ENCODE results near the gene SLC25A21.
"Not testable (repeated sequence)": the region's sequence is repeated elsewhere in the genome, so short reads cannot be mapped to it uniquely, and the experiment has no call there.

The SLC25A21 gene

DNA sequence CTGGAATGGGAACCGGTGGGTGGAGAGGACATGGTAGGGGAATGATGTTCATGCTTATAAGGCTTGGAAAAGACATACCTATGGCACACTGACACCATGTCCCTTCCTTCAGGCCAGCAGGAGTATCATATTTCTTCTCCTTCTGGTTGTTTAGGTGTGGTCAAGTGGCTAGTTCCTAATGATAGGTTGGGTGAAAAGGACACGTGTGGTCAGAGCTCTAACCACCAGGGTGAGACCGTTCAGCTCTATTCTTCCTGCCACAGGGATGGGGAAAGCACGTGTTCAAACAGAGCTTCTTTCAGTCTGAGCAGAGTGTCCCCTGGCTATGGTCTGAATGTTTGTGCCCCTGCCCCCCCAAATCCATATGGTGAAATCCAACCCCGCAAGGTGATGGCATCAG, 301.6 kb downstream of the SLC25A21 start:
- DNase-seq (ENCODE audit: low read depth, low spot score) = no peak

DNA sequence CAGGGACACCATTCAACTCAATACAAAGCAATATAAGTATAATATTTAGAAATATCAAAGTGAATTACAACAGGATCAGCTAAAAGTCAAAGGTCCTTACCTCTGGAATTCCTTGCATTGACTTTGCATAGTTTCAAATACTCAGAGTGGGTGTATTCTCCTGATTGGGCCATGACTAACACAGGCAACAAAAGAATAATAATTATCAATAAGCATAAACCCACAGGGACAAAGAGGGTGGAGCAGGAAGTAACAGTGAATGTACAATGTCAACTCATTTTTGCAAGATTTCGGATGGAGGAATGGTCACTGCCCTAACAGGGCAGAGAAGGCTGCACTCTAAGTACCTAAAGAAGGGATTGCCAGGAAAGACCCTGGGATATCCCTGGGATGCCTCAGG, 303.3 kb downstream of the SLC25A21 start:
- DNase-seq (ENCODE audit: low read depth, low spot score) = no peak

DNA sequence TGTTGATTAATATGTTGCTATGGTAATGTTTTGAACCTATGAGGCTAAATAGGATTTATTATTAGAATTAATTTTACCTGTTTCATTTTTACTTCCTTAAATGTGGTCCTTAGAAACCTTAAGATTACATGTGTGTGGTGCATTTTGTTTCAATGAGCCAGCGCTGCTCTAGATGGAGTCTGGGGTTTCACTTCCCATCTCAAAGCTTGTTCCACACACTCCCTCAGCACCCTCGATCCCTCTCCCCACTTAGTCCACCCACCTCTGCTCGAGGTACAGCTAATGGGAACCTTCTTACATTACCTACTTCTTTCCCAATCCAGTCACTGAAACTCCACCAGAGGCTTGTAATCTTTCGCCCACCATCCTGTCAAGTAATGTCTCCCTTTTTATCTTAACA, 305.5 kb downstream of the SLC25A21 start:
- DNase-seq (ENCODE audit: low read depth, low spot score) = no peak

DNA sequence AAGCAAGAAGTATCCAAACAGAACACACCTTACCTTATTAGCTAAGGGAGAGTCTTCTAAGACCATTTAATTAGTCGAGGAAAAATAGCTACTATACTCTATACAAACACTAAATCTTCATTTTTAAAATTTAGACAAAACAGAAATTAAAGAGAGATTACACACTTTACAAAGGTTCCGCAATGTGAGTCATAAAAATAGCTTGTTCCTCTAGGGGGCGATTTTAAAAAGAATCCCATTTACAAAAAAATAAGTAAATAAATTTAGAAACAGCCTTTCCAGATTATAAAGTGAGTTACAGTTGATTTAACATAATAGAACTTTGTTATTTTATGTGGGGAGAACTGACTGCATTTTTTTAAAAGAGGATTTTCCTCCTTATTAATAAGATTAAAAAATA, 309.1 kb downstream of the SLC25A21 start:
- no peak for DNase-seq (ENCODE audit: low read depth, low spot score)

DNA sequence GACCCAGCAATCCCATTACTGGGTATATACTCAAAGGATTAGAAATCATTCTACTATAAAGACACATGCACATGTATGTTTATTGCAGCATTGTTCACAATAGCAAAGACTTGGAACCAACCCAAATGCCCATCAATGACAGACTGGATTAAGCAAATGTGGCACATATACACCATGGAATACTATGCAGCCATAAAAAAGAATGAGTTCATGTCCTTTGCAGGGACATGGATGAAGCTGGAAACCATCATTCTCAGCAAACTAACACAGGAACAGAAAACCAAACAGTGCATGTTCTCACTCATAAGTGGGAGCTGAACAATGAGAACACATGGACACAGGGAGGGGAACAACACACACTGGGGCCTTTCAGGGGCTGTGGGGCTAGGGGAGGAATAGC, 310.2 kb downstream of the SLC25A21 start:
- DNase-seq (ENCODE audit: low read depth, low spot score) = not testable (repeated sequence)

DNA sequence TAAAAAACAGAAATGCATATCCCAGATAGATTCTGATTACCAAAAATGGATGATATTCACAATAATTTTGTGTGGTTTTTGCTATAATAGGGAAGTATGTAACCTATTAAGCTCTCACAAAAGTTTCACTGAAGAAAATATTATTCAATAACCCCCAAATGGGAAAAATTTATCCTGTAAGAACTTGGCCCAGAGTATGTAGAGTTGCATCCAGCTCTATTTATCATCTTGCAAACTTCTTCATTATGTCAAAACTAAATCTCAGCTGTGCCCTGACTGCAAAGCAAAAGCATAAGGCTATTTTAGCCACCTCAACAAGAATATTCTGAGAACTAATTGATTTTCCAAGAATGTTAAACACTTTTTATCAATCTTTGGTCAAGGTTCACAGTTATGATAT, 311.6 kb downstream of the SLC25A21 start:
- no peak for DNase-seq (ENCODE audit: low read depth, low spot score)

DNA sequence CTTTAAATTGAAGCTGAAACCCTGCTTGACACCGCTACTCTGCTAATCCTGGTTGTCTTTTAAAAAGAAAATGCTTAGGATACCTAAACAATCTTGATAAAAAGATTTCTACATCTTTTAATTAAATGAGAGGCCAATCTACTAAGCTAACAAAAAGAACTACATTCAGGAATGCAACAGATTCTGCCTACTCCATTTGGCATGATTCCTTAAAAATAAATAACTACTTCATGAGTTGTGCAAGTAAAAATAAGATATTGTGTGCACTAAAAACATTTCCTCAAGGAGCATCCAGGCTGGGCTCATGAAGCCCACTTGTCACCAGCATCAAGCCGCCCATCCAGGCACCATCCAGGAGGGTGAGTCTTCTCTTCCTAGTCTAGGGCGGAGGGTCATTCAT, 313.3 kb downstream of the SLC25A21 start:
- no peak for DNase-seq (ENCODE audit: low read depth, low spot score)

DNA sequence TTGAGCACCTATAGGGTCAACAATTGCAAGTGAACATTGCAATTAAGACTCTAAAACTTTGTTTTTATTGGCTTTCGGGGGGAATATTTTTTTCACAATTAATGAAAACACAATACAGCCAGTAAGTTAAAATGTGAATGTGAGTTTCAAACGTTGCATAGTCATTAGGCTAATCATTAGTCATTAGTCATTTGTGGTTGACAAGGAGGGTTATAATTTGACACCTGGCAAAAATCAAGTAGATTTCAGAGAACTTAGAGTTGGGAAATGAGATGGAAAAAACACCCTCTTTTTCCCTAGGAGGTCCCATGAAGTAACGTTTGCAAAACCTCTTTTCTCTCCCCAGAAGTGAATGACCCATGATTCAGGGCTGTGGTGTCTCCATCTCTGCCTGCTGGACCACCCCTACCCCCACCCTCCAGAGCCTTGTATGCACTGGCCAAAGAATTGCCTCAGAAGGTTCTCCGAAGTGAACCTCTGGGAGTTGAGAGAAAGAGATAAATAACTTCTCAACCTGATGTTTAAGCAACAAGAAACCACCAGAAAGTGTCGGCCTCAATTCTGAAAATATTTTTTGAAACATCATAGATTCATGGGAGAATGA, 314.5 kb downstream of the SLC25A21 start:
- DNase-seq (ENCODE audit: low read depth, low spot score) = no peak

DNA sequence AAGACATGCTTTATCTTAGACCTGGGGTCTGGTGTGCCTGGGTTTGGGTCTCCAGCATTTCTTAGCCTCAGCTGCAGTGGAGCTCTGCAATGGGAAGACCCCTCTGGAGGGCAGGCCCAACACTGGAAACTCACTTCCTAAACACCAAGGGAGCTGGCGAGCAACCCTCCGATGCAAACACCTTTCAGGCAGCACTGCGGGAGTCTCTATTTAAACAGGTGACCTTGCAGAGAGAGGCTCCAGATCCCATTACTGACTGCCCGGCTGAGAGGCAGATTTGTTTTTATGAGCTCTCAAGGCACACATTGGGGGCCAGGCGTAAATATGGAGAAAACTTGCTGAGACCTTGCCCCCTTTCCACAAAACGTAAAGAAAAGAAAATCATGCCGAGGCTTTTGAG, 315.3 kb downstream of the SLC25A21 start:
- no peak for DNase-seq (ENCODE audit: low read depth, low spot score)

DNA sequence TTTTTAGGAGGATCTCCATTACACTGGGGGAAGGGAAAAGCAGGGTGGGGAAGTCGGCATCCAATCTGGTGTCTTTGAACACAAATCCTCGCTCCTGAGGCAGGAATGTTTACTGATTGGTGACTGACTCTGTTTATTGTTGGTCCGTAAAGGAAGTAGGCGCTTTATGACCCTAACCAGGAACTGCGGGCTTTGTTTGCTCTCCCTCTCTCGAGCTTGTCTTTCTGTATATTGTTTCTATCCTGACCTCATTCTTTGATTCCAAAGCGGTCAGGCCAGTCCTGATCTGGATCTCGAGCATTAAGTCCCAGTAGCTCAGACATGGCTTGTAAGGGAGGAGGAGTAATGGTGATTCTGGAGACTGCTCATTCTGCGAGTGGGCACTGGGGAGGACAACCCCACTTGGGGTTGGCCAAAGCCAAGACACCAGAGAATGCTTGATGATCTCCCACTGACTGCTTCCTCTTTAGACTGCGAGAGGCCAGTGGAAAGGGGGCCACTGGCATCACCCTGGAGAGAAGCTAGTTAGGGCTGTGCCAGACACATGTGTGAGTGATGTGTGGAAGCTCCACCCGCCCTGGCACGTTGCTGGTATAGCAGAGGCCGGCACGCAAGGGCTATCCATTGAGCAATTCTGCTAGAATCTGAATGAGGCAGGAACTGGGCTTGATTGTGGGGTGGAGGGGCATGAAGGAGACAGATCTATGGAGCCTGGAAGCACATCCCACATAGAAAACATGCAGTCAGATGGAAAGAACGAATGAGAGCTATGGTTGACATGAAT, 316.1 kb downstream of the SLC25A21 start:
- no peak for DNase-seq (ENCODE audit: low read depth, low spot score)

DNA sequence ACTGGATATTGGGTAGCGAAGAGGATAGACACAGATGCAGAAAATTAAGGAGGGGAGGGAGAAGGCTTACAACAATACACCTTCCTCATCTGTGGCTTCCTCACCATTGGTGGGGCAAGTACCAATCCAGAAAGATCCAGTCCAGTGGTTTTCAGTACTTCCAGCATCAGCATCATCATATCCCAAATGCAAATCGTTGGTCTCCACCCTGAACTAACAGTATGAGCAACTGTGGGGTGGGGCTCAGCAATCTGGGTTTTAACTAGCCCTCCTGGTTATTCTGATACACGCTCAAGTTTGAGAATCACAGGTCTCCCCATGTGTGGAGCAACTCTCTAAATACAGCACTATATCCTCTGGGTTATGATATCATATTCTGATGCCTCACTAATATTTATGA, 317.0 kb downstream of the SLC25A21 start:
- DNase-seq (ENCODE audit: low read depth, low spot score) = no peak

DNA sequence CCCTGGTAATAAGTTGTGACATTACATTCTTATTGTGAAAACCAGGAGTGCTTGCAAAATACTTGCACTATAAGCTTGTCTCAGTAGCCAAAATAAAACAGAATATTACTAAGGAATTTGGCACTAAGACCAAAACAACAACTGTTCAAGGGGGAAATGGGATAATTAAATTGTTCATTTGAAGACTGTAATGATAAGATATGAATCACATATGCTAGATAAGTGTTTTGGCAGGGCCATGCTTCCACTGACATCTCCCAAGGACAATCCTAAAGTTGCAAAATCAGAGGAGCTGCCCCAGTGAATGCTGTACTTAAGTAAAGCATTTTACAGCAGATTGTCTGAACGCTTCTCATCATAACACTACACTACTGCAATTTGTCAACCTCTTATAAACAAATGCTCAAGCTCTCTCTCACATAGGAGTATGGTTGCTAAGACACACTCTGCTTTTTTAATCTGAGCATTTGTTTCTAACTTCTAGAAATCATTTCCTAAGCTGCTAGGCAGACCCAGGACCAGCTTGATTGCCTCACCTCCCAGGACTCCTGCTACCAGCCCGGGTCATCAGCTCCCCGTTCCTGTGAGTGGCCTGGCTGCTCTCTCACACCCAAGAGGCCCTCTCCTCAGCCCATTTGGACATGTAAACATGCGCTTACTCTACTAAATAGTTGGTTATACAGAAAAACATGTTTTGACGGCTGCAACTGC, 319.3 kb downstream of the SLC25A21 start:
- DNase-seq (ENCODE audit: low read depth, low spot score) = no peak

DNA sequence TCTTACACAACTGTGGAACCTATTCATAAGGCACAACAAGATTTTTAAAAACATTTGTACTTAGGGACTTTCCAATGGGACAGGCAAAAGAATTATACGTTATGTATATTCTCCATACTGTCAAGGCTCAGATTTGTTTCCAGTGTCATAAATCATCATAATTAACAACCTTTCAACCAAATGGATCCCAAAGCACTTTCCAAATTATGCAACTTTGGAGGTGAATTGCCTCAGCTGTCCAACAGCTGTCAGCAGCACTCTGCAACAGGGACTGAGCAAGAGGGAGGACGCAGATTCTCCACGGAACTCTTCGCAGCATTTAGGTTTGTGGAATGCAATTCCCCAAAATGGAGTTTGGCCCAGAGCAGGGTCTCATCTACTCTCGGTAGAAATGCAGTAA, 324.2 kb downstream of the SLC25A21 start:
- no peak for DNase-seq (ENCODE audit: low read depth, low spot score)

DNA sequence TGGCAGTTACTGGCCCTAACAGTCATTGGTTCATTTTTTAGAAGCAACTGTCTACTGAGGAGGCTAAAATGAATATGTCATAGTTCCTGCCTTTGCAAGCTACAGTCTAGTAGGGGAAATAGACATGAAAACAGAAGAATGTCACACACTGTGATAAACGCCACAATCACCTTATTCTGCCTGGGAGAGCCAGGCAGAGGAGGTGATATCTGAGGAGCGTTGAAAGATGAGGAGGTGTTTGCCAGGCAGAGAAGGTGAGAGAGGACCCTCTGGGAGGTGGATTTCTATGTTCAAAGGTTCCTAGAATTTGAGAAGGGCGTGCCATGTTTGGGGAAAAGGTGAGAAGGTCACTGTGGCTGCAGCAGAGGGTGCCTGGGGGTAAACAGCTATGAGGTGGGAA, 325.0 kb downstream of the SLC25A21 start:
- no peak for DNase-seq (ENCODE audit: low read depth, low spot score)

DNA sequence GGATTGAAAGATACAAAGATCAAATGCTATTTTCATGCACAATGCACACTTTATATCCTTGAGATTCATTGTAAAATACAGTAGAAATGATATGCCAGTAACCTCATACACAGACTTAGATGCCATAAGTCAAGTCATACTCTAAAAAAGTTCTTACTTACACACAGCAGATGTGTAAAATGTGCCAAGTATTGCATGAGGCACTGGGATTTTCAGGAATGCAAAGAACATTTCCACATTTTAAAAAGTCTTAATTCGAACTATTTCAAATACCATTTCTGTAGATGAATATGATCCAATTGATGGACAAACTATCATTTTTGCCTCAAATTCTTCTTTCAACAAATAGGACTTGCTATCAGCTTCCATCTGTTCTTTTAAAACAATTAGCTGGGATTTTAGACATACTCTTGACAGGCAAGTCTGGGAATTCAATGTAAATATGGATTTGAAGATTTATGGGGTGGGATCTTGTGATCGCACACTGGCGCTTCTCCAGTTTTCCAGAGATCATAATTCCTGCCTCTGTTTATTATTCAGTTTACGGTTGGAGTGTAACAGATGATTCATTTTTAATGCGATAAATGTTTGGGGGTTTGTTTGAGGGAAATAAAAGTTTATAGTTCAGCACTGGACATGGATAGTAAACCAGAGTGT, 326.9 kb downstream of the SLC25A21 start:
- DNase-seq (ENCODE audit: low read depth, low spot score) = no peak

DNA sequence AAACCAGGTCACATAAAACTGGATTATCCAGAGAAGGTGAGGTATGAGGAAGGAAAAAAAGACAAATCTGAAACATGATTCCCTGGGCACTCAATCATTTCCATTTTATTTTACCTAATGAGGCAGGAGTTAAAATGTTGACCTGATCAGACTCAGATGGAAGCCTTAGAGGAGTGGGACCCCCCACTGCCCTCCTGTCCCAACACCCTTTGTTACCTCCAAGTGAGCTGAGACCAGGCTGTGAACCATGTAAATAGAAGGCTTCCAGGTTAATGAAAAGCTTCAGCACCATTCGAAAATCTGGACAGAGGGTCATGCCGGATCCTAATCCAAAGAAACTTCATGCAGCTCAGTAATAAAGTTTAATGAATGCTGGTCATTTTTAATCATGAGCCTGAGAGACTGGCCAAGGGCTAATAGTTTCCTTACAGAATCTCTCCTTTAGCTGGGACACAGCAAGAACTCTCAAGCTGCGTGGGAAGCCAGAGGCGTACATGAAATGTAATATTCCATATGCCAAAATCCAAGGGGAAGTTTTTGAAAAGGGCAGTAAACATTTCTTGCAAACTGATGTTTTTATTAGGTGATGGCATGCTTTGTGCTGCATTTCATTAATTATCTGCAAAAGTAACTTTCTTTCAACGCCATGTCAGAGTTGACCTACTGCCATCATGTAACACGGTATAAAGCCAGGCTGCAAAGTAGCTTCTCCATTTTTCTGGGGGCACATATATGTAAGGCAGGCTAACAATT, 327.8 kb downstream of the SLC25A21 start:
- no peak for DNase-seq (ENCODE audit: low read depth, low spot score)

DNA sequence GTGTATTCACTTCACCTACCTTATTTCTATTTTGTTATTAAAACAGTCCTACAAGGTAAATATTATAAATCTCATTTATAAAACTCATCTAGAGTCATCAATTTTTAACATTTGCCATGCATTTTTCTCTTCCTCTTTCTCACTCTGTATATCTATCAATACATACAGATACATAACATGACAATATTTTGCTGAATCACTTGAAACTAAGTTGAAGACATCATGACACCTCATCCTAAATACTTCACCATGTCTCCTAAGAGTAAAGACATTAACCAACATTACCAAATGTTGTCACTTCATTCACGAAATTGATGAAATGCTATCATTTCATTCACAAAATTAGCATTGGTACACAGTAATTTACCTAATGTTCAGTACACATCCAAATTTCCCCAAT, 329.0 kb downstream of the SLC25A21 start:
- no peak for DNase-seq (ENCODE audit: low read depth, low spot score)

DNA sequence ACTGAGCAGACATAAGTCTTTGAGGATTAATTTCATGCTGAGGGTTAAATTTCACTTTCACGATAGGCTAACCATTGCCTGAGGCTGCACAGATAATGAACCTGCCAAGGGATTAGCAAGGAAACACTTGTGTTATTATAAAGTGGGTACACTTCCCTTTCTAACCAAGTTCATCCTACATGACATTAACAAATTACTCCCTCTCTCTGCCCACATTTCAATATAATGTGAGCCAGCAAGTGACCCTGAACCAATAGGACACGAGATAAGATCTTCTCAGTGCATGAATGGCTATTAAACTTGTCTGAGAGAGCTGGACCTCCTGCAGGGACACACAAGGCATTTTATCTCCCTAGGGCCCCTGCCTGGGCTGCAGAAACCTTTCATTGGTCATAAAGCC, 337.3 kb downstream of the SLC25A21 start:
- DNase-seq (ENCODE audit: low read depth, low spot score) = no peak

DNA sequence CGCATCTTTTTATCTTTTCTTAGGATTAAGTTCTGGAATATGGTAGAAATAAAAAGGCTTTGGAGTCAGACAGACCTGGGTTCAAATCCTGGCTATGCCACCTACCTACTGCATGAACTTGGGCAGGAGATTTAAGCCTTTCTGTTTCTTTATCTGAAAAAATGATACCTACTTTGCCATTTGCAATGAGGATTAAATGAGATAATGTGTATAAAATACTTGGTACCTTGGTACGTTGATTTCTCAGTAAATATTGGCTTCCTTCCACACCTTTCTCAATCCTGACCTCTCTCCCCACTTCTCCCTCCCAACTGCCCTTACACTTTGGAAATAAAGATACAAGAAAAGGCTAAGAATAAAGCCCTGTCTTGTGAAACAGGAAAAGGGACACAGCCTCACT, 338.1 kb downstream of the SLC25A21 start:
- DNase-seq (ENCODE audit: low read depth, low spot score) = no peak

DNA sequence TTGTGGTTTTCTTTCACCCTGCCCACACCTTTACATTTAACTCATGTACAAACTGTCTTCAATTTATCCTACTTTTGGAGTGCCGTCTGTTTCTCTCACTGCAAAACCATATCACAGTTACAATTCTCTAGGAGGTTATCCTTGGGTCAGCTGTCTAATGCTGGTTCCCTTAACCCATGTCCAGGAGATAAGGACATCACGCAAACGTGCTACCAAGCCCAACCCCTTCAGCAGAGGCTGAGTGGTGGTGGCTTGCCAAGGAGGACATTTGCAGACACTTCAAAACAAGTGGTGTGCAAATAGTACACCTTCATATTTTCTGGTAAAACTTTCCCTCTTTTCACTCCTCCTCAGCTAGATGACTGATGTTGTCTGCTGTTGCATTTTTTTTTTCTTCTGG, 342.9 kb downstream of the SLC25A21 start:
- no peak for DNase-seq (ENCODE audit: low read depth, low spot score)

DNA sequence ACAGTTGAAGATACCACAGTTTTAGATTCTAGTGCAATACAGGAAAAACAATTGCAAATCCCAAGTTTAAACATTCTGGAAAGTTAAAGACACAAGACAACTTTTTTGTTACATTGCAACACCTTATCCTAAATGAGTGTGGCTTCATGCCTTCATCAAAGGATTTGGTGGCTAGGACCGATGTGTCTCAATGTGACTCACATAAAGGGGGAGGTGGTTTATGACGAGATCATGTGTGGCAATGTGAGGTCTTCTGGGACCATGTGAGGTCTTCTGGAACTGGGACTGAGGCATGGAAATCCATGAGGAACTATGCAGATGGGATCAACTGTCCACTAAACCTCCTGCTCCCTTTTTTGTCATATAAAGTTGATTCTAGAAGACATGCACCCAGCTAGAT, 344.5 kb downstream of the SLC25A21 start:
- DNase-seq (ENCODE audit: low read depth, low spot score) = no peak

DNA sequence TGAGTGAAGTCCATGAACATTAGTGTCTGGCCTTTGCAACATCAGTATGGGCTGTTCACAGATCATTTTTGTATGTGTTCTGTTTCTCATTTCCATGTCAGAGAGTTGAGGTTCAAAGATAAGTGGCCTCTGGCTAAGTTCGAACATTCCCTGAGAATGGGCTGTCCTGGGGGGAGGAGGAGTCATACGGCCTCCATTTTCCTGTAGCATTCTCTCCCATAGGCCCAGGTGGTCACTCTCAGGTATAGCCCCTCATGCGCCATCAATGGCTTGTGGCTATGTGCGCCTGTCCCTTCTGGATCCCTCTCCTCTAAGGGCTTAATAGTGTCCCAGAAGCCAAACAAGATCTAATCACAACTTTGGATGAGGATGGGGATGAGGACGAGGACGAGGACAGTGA, 345.8 kb downstream of the SLC25A21 start:
- DNase-seq (ENCODE audit: low read depth, low spot score) = no peak
